ENCODE measurements around the gene NCMAP. TPM values are rescaled to one million over a fixed set of nuclear protein-coding genes. Genes with fewer than 3 reads are reported as not detected.

Gene NCMAP
- total RNA-seq, 1 donor from 2014 or later, result 1.3 TPM

GRCh38 chr1:24644100-24644384, 88.2 kb downstream of the NCMAP start:
- H3K36me3 Mint-ChIP-seq (ENCODE audit: insufficient read depth), result peaks cover 24% of the 10 kb centered on the region
- no peak for DNase-seq (ENCODE audit: low spot score, unreplicated experiment)
- H3K4me1 Mint-ChIP-seq (ENCODE audit: low read depth), result peaks cover 23% of the 10 kb centered on the region
- no peaks in the 10 kb centered on the region for H3K9me3 Mint-ChIP-seq (ENCODE audit: low read depth)
- peak overlapping the region; percentile 79 for H3K27ac Mint-ChIP-seq
- peak overlapping the region; percentile 97 for H3K4me3 Mint-ChIP-seq (ENCODE audit: low read depth)
- H3K27me3 Mint-ChIP-seq, result no peaks in the 10 kb centered on the region
- TF ChIP-seq CTCF (IDR thresholded peaks at IDR 0.05; ENCODE audit: unreplicated experiment), result no peak

- no peak for DNase-seq (ENCODE audit: low spot score, unreplicated experiment)
- Mint-ChIP-seq H3K36me3 (ENCODE audit: insufficient read depth) (peaks cover 52% of the 10 kb centered on the region), H3K4me1 (ENCODE audit: low read depth) (peaks cover 13% of the 10 kb centered on the region), H3K27me3 (no peaks in the 10 kb centered on the region), H3K4me3 (ENCODE audit: low read depth) (no peak overlapping the region), H3K27ac (no peak overlapping the region), H3K9me3 (ENCODE audit: low read depth) (no peaks in the 10 kb centered on the region)
- TF ChIP-seq CTCF (IDR thresholded peaks at IDR 0.05; ENCODE audit: unreplicated experiment), result no peak
Measured at GRCh38 chr1:24648919-24649318, 93.0 kb downstream of the NCMAP start.

- Mint-ChIP-seq H3K4me1 (ENCODE audit: low read depth) (peaks cover 13% of the 10 kb centered on the region), H3K27ac (peak overlapping the region; percentile 47), H3K27me3 (no peaks in the 10 kb centered on the region), H3K9me3 (ENCODE audit: low read depth) (no peaks in the 10 kb centered on the region), H3K36me3 (ENCODE audit: insufficient read depth) (peaks cover 56% of the 10 kb centered on the region), H3K4me3 (ENCODE audit: low read depth) (no peak overlapping the region)
- DNase-seq (ENCODE audit: low spot score, unreplicated experiment), result no peak
- no peak for TF ChIP-seq CTCF (IDR thresholded peaks at IDR 0.05; ENCODE audit: unreplicated experiment)
Measured at GRCh38 chr1:24652382-24652781, 96.5 kb downstream of the NCMAP start.

- peak overlapping the region; percentile 33 for H3K27ac Mint-ChIP-seq
- no peak for TF ChIP-seq CTCF (IDR thresholded peaks at IDR 0.05; ENCODE audit: unreplicated experiment)
Measured at GRCh38 chr1:24654010-24654409, 98.1 kb downstream of the NCMAP start.

GRCh38 chr1:24656046-24656445, 100.2 kb downstream of the NCMAP start:
- H3K4me1 Mint-ChIP-seq (ENCODE audit: low read depth), result peaks cover 18% of the 10 kb centered on the region
- H3K27me3 Mint-ChIP-seq, result no peaks in the 10 kb centered on the region
- no peak overlapping the region for H3K4me3 Mint-ChIP-seq (ENCODE audit: low read depth)
- H3K9me3 Mint-ChIP-seq (ENCODE audit: low read depth), result no peaks in the 10 kb centered on the region
- no peak for DNase-seq (ENCODE audit: low spot score, unreplicated experiment)
- no peak for TF ChIP-seq CTCF (IDR thresholded peaks at IDR 0.05; ENCODE audit: unreplicated experiment)
- H3K36me3 Mint-ChIP-seq (ENCODE audit: insufficient read depth), result peaks cover 48% of the 10 kb centered on the region
- peak overlapping the region; percentile 76 for H3K27ac Mint-ChIP-seq

More at GRCh38 chr1:24654010-24654409, 98.1 kb downstream of the NCMAP start:
- H3K4me1 Mint-ChIP-seq (ENCODE audit: low read depth), result peaks cover 18% of the 10 kb centered on the region
- no peaks in the 10 kb centered on the region for H3K9me3 Mint-ChIP-seq (ENCODE audit: low read depth)
- H3K27me3 Mint-ChIP-seq, result no peaks in the 10 kb centered on the region
- H3K4me3 Mint-ChIP-seq (ENCODE audit: low read depth), result no peak overlapping the region
- H3K36me3 Mint-ChIP-seq (ENCODE audit: insufficient read depth), result peaks cover 54% of the 10 kb centered on the region
- DNase-seq (ENCODE audit: low spot score, unreplicated experiment), result no peak

All from progenitor cell of endocrine pancreas (in vitro differentiated cells).